Stimulated activated CD4-positive, alpha-beta T cell treated with anti-CD3 and anti-CD28 coated beads, TNF-alpha, amount 100 ng/mL, for 1 hour (primary cell): ENCODE data around the gene ZNHIT2.

Experiments
- DNase-seq, 3 donors: peaks; one replicate each; pipeline ENCODE4 v3.0.0-alpha.2; 2020; ENCODE audit warnings: low read depth in 3 of 3, low spot score in 1 of 3

ZNHIT2 gene

GRCh38 chr11:65077451-65077850, 40.0 kb downstream of the ZNHIT2 start:
- no peak for DNase-seq

DNA sequence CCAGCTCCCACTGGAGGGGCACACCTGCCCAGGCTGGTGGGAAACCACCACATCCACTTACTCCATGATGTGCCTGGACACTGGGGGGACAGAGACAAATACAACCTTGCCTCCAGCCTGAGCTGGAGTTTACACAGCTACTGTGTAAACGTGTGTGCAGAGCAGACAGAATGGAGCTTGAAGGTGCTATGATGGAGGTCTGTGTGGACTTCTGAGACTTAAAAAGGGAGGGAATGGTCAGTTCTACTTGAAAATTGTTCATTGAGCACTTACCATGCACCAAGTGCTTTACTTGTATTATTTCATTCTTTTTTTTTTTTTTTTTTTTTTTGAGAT, 44.9 kb downstream of the ZNHIT2 start:
- no peak for DNase-seq

GRCh38 chr11:65071907-65072630, 45.4 kb downstream of the ZNHIT2 start:
- no peak for DNase-seq

DNA sequence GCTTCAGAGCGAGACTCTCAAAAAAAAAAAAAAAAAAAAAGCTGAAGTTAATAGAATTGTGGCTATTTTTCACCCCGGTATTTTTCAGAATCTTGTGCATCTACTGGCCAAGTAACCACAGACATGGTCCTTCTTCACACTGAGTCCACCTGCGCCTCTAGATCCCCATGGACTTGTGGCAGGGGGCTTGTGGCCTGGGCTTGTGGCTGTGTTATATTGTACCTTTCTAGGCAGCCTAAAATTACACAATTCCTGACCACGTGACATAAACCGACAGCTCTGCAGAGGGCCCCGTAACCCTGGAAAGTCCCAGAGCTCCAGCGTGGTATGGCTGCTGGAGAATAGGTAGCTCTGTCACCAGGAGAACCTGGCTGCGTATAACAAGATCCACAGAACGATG, 48.3 kb downstream of the ZNHIT2 start:
- no peak for DNase-seq

GRCh38 chr11:65067446-65067845, 50.1 kb downstream of the ZNHIT2 start:
- DNase-seq, result no peak

DNA sequence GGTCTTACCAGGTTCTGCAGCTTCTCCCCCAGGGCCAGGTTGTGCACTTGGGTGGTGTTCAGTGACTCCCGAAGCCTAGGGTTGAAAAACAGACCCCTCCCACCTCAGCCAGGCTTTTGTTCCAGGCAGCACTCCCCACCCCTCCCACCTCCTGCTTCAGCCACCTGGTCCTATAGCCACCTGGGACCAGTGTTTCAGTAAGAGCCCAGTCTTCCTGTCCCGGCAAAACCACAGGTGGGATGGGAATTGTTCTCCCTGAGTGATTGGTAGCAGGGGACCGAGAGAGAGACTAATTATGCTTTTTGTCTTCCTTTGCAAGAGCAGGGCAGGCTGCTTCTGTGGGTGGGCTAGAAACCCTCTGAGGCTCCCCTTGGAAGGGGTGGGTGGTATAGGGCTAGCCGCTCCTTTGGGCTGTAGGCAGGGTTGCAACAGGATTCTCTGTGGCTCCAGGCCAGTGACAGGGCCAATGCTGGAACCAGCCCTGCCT, 50.7 kb downstream of the ZNHIT2 start:
- no peak for DNase-seq
